WTC11 (cell line): Measurements from ENCODE around the gene PGAP2. TPM values are rescaled to one million over a fixed set of nuclear protein-coding genes. Genes with fewer than 3 reads are reported as not detected.
A peak's percentile ranks its signal among the peaks of the same experiment; 100 is the strongest.

Source experiments
- ATAC-seq: fragments of 200-7000 bp; cut with Tn5 transposase; 2 replicates; pipeline ENCODE4 v1.10.0; 2021; ENCODE audit warnings: mild to moderate bottlenecking, moderate library complexity
- CTCF ChIA-PET: fragments of 300-600 bp; sonication (Branson Sonifier 250); formaldehyde crosslinking; loops from one replicate; lab custom pipeline; 2021; ENCODE audit warnings: antibody characterized with exemption; lab: Charles Lee
- POLR2A ChIA-PET: fragments of 350-600 bp; sonication (Branson Sonifier 250); formaldehyde crosslinking; loops from one replicate; lab custom pipeline; 2021; ENCODE audit warnings: antibody characterized with exemption; lab: Charles Lee
- DNase-seq: peaks from one replicate; pipeline ENCODE4 v3.0.0; 2021; ENCODE audit warnings: low spot score
- H3K27ac Mint-ChIP-seq: 2 replicates; pipeline ENCODE4 v1.8.0; 2021; ENCODE audit warnings: mixed read lengths
- H3K27me3 Mint-ChIP-seq: 2 replicates; pipeline ENCODE4 v1.8.0; 2021; ENCODE audit warnings: low read depth, mild to moderate bottlenecking, moderate library complexity, mixed read lengths
- H3K36me3 Mint-ChIP-seq: 2 replicates; pipeline ENCODE4 v1.8.0; 2021; ENCODE audit warnings: mixed read lengths
- H3K4me1 Mint-ChIP-seq: 2 replicates; pipeline ENCODE4 v1.8.0; 2022; ENCODE audit warnings: mixed read lengths
- H3K4me3 Mint-ChIP-seq: 2 replicates; pipeline ENCODE4 v1.8.0; 2021; ENCODE audit warnings: mild to moderate bottlenecking, moderate library complexity, mixed read lengths
- H3K9me3 Mint-ChIP-seq: 2 replicates; pipeline ENCODE4 v1.8.0; 2021; ENCODE audit warnings: mixed read lengths
- ATF1 ChIP-seq: sonication (generic); formaldehyde crosslinking; IDR thresholded peaks from 2 replicates; pipeline ENCODE4 v1.8.1; 2023; ENCODE audit warnings: mild to moderate bottlenecking, moderate library complexity, missing genetic modification reagents
- ESRRA ChIP-seq: sonication (generic); formaldehyde crosslinking; IDR thresholded peaks from 2 replicates; pipeline ENCODE4 v1.8.1; 2022; ENCODE audit warnings: mild to moderate bottlenecking, missing genetic modification reagents, borderline replicate concordance
- NR1H2 ChIP-seq: sonication (generic); formaldehyde crosslinking; IDR thresholded peaks from 2 replicates; pipeline ENCODE4 v1.9.0; 2021; ENCODE audit warnings: mild to moderate bottlenecking, moderate library complexity, missing genetic modification reagents
- RELA ChIP-seq: sonication (generic); formaldehyde crosslinking; IDR thresholded peaks from 2 replicates; pipeline ENCODE4 v1.8.1; 2022; ENCODE audit warnings: missing genetic modification reagents, mild to moderate bottlenecking, borderline replicate concordance
- SP1 ChIP-seq: sonication (generic); formaldehyde crosslinking; conservative IDR thresholded peaks from 2 replicates; pipeline ENCODE4 v1.8.1; 2022; ENCODE audit warnings: missing genetic modification reagents
- ZBTB21 ChIP-seq: sonication (generic); formaldehyde crosslinking; IDR thresholded peaks from 2 replicates; pipeline ENCODE4 v1.8.1; 2023; ENCODE audit warnings: mild to moderate bottlenecking, missing genetic modification reagents, borderline replicate concordance
- ZNF232 ChIP-seq: sonication (generic); formaldehyde crosslinking; IDR thresholded peaks from 2 replicates; pipeline ENCODE4 v1.8.0; 2022; ENCODE audit warnings: mild to moderate bottlenecking, missing genetic modification reagents
- ZNF416 ChIP-seq: fragments of 250-450 bp; sonication (Bioruptor Pico); IDR thresholded peaks from 2 replicates; pipeline ENCODE4 v1.9.0; 2021; ENCODE audit warnings: mild to moderate bottlenecking, inconsistent platforms
- total RNA-seq: library from RNA; stranded (reverse); gene quantifications from 3 replicates; pipeline ENCODE4 v1.2.3, GENCODE V29; 2021
- TF ChIP-seq, protein P1 (sequence below): sonication (generic); formaldehyde crosslinking; IDR thresholded peaks from 2 replicates; pipeline ENCODE4 v1.8.0; 2023; ENCODE audit warnings: missing genetic modification reagents, mild to moderate bottlenecking, borderline replicate concordance
- TF ChIP-seq, protein P2 (sequence below): sonication (generic); formaldehyde crosslinking; IDR thresholded peaks from 2 replicates; pipeline ENCODE4 v1.8.1; 2023; ENCODE audit warnings: mild to moderate bottlenecking, moderate library complexity, missing genetic modification reagents
- TF ChIP-seq, protein P3 (sequence below): sonication (generic); formaldehyde crosslinking; IDR thresholded peaks from 2 replicates; pipeline ENCODE4 v1.8.0; 2023; ENCODE audit warnings: mild to moderate bottlenecking, missing genetic modification reagents
- TF ChIP-seq, protein P4 (sequence below): sonication (generic); formaldehyde crosslinking; IDR thresholded peaks from 2 replicates; pipeline ENCODE4 v1.8.1; 2022; ENCODE audit warnings: mild to moderate bottlenecking, moderate library complexity, missing genetic modification reagents
- TF ChIP-seq, protein P5 (sequence below): fragments of 250-450 bp; sonication (Bioruptor Pico); IDR thresholded peaks from 2 replicates; pipeline ENCODE4 v2.1.2; 2022; ENCODE audit warnings: mild to moderate bottlenecking, moderate library complexity

Gene PGAP2
- total RNA-seq, 1 experiment from 2014 or later: 43.0 TPM

DNA sequence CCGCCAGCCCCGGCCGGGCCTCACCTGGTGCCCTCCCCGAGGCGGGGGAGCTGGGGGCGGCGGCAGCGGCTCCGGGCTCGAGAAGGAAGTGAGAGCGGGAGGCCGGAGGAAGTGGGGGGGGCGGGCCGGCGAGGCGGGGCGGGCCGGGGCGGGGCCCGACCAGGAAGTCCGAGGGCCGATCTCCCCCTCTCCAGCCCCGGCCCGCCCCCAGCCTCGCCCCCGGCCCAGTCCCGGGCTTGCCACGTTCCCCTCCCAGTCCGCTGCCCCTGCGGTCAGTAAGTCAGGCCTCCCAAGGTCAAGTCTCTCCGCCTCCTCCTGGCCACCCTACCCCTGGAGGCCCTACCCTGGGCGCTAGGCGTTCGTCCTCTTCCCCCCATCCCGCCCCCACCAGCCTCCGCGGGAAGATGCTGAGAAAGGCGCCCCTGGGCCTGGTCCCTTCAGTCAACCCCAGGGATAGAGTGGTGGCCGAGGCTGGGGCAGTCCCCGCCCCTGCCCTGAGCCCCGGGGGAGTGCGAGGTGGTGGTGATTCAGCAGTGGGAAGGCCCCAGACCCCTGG is 32.6 kb downstream of the PGAP2 start, which contains the start of gene RHOG:
Gene RHOG (minus strand): TSS at position 90 of the 556 bp plus-strand sequence. CDS start 12,821 bp downstream, outside the sequence.
- peaks cover 39% of the 10 kb centered on the region for H3K4me1 Mint-ChIP-seq
- DNase-seq (peak; percentile 73), ATAC-seq (peak; percentile 75)
- H3K36me3 Mint-ChIP-seq: no peaks in the 10 kb centered on the region
- peak within 1 kb of the TSS; percentile 36; the same call in 1 of the 2 replicates for H3K27ac Mint-ChIP-seq
- CTCF ChIA-PET: interaction anchor here (0.6 to 7.2 kb wide), 26 partner anchors 10 to 347 kb away, joined by 3 to 165 read pairs (median 4); partner anchors contain the start of genes NUP98, PGAP2 and STIM1
- H3K9me3 Mint-ChIP-seq: no peaks in the 10 kb centered on the region
- POLR2A ChIA-PET: interaction anchor here (0.6 to 2.5 kb wide), 6 partner anchors 9 to 237 kb away, joined by 3 to 17 read pairs (median 4); partner anchors contain the start of gene STIM1
- H3K4me3 Mint-ChIP-seq: peak within 1 kb of the TSS; percentile 82
- H3K27me3 Mint-ChIP-seq: peaks cover 9% of the 10 kb centered on the region
- TF ChIP-seq ZBTB21 (CRISPR knock-in tag) (no peak), RELA (CRISPR knock-in tag) (no peak), ZNF416 (CRISPR knock-in tag) (no peak), ESRRA (CRISPR knock-in tag) (peak; percentile 57; the same call in 1 of the 2 replicates), ZNF232 (CRISPR knock-in tag) (0 out of 2 replicates have a peak, but pooled peaks have one; percentile 21), NR1H2 (CRISPR knock-in tag) (no peak), SP1 (CRISPR knock-in tag) (0 out of 2 replicates have a peak, but pooled peaks have one; percentile 14), ATF1 (CRISPR knock-in tag) (no peak)
- TF ChIP-seq, protein P1, sequence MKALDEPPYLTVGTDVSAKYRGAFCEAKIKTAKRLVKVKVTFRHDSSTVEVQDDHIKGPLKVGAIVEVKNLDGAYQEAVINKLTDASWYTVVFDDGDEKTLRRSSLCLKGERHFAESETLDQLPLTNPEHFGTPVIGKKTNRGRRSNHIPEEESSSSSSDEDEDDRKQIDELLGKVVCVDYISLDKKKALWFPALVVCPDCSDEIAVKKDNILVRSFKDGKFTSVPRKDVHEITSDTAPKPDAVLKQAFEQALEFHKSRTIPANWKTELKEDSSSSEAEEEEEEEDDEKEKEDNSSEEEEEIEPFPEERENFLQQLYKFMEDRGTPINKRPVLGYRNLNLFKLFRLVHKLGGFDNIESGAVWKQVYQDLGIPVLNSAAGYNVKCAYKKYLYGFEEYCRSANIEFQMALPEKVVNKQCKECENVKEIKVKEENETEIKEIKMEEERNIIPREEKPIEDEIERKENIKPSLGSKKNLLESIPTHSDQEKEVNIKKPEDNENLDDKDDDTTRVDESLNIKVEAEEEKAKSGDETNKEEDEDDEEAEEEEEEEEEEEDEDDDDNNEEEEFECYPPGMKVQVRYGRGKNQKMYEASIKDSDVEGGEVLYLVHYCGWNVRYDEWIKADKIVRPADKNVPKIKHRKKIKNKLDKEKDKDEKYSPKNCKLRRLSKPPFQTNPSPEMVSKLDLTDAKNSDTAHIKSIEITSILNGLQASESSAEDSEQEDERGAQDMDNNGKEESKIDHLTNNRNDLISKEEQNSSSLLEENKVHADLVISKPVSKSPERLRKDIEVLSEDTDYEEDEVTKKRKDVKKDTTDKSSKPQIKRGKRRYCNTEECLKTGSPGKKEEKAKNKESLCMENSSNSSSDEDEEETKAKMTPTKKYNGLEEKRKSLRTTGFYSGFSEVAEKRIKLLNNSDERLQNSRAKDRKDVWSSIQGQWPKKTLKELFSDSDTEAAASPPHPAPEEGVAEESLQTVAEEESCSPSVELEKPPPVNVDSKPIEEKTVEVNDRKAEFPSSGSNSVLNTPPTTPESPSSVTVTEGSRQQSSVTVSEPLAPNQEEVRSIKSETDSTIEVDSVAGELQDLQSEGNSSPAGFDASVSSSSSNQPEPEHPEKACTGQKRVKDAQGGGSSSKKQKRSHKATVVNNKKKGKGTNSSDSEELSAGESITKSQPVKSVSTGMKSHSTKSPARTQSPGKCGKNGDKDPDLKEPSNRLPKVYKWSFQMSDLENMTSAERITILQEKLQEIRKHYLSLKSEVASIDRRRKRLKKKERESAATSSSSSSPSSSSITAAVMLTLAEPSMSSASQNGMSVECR: peak; percentile 7; the same call in 1 of the 2 replicates
- TF ChIP-seq, protein P2, sequence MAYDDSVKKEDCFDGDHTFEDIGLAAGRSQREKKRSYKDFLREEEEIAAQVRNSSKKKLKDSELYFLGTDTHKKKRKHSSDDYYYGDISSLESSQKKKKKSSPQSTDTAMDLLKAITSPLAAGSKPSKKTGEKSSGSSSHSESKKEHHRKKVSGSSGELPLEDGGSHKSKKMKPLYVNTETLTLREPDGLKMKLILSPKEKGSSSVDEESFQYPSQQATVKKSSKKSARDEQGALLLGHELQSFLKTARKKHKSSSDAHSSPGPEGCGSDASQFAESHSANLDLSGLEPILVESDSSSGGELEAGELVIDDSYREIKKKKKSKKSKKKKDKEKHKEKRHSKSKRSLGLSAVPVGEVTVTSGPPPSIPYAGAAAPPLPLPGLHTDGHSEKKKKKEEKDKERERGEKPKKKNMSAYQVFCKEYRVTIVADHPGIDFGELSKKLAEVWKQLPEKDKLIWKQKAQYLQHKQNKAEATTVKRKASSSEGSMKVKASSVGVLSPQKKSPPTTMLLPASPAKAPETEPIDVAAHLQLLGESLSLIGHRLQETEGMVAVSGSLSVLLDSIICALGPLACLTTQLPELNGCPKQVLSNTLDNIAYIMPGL: no peak
- TF ChIP-seq, protein P3, sequence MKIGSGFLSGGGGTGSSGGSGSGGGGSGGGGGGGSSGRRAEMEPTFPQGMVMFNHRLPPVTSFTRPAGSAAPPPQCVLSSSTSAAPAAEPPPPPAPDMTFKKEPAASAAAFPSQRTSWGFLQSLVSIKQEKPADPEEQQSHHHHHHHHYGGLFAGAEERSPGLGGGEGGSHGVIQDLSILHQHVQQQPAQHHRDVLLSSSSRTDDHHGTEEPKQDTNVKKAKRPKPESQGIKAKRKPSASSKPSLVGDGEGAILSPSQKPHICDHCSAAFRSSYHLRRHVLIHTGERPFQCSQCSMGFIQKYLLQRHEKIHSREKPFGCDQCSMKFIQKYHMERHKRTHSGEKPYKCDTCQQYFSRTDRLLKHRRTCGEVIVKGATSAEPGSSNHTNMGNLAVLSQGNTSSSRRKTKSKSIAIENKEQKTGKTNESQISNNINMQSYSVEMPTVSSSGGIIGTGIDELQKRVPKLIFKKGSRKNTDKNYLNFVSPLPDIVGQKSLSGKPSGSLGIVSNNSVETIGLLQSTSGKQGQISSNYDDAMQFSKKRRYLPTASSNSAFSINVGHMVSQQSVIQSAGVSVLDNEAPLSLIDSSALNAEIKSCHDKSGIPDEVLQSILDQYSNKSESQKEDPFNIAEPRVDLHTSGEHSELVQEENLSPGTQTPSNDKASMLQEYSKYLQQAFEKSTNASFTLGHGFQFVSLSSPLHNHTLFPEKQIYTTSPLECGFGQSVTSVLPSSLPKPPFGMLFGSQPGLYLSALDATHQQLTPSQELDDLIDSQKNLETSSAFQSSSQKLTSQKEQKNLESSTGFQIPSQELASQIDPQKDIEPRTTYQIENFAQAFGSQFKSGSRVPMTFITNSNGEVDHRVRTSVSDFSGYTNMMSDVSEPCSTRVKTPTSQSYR: no peak
- TF ChIP-seq, protein P4, sequence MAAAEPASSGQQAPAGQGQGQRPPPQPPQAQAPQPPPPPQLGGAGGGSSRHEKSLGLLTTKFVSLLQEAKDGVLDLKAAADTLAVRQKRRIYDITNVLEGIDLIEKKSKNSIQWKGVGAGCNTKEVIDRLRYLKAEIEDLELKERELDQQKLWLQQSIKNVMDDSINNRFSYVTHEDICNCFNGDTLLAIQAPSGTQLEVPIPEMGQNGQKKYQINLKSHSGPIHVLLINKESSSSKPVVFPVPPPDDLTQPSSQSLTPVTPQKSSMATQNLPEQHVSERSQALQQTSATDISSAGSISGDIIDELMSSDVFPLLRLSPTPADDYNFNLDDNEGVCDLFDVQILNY (CRISPR knock-in tag): no peak
- TF ChIP-seq, protein P5, sequence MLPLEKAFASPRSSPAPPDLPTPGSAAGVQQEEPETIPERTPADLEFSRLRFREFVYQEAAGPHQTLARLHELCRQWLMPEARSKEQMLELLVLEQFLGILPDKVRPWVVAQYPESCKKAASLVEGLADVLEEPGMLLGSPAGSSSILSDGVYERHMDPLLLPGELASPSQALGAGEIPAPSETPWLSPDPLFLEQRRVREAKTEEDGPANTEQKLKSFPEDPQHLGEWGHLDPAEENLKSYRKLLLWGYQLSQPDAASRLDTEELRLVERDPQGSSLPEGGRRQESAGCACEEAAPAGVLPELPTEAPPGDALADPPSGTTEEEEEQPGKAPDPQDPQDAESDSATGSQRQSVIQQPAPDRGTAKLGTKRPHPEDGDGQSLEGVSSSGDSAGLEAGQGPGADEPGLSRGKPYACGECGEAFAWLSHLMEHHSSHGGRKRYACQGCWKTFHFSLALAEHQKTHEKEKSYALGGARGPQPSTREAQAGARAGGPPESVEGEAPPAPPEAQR (CRISPR knock-in tag): no peak
